Measurements from ENCODE around the gene CEP152. TPM values are rescaled to one million over a fixed set of nuclear protein-coding genes. Genes with fewer than 3 reads are reported as not detected.

CEP152 gene
- total RNA-seq, 1 donor from 2014 or later = 191 TPM

DNA sequence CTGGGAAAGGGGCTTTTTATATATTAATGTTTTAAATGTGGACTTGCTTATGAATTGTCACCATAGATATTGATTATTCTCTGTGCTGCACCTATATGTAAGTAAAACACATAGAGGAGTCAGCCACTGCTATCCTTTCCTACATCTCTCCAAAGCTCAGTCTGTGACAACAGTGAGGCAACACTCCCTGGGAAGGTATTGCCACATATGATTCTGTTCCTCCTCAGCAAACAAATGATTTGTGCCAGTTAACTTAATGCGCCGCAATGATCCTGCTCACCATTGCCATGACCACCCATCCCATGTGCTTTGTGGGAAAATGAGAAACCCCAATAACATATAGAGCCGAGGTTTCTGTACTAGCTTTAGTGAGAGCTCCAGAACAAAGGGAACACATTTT lies 90.2 kb downstream of the CEP152 start:
- Mint-ChIP-seq H3K4me1 (peaks cover 2% of the 10 kb centered on the region), H3K36me3 (peaks cover 2% of the 10 kb centered on the region), H3K4me3 (no peak overlapping the region), H3K27ac (no peak overlapping the region), H3K9me3 (peaks cover 13% of the 10 kb centered on the region), H3K27me3 (ENCODE audit: insufficient read depth, low read depth) (no peaks in the 10 kb centered on the region)
- H3K79me2 ChIP-seq (ENCODE audit: low read depth) = no peaks in the 10 kb centered on the region
- TF ChIP-seq EZH2phosphoT487 (IDR thresholded peaks at IDR 0.05) = no peak
- peaks cover 4% of the 10 kb centered on the region for H3K9me3 ChIP-seq (ENCODE audit: low read depth)
- H3K9ac ChIP-seq = no peak overlapping the region
- H3K27ac ChIP-seq = no peak overlapping the region
- no peaks in the 10 kb centered on the region for H3K27me3 ChIP-seq
- H2AFZ ChIP-seq (replicated peaks) = no peak overlapping the region
- H3F3A ChIP-seq (ENCODE audit: low read depth) = no peaks in the 10 kb centered on the region
- DNase-seq (ENCODE audit: low spot score) = no peak
- H3K4me1 ChIP-seq = peaks cover 5% of the 10 kb centered on the region
- H3K4me2 ChIP-seq = no peak overlapping the region
- H4K20me1 ChIP-seq (ENCODE audit: low read depth) = no peaks in the 10 kb centered on the region
- no peak overlapping the region for H3K4me3 ChIP-seq
- H3K36me3 ChIP-seq = peaks cover 3% of the 10 kb centered on the region

DNA sequence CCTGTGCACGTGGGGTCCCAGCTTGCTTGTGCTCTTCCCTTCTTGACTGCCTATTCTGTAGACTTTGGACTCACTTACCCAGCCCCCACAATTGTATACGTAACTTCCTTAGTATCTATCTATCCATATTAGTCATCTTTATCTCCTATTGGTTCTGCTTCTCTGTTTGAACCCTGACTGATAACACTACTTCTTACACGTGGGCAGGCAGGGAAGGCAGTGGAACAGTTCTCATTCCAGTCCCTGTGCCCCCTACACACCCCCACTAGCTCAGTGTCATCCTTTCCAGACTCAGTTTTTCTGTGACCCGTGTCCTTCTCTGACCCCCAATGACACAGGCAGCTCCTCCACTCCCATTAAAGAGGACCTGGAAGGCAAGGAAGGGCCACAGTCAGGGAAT lies 91.2 kb downstream of the CEP152 start:
- Mint-ChIP-seq H3K27ac (no peak overlapping the region), H3K4me3 (no peak overlapping the region), H3K4me1 (no peaks in the 10 kb centered on the region), H3K36me3 (peaks cover 2% of the 10 kb centered on the region), H3K27me3 (ENCODE audit: insufficient read depth, low read depth) (no peaks in the 10 kb centered on the region), H3K9me3 (peaks cover 16% of the 10 kb centered on the region)
- Histone ChIP-seq H3K9ac (no peak overlapping the region), H3K4me2 (no peak overlapping the region), H3K9me3 (ENCODE audit: low read depth) (peaks cover 8% of the 10 kb centered on the region), H3K36me3 (peaks cover 5% of the 10 kb centered on the region), H3K79me2 (ENCODE audit: low read depth) (no peaks in the 10 kb centered on the region), H3K27me3 (no peaks in the 10 kb centered on the region), H3F3A (ENCODE audit: low read depth) (no peaks in the 10 kb centered on the region), H3K4me1 (no peaks in the 10 kb centered on the region), H3K4me3 (no peak overlapping the region), H2AFZ (replicated peaks) (no peak overlapping the region), H3K27ac (no peak overlapping the region), H4K20me1 (ENCODE audit: low read depth) (no peaks in the 10 kb centered on the region)
- TF ChIP-seq EZH2 (IDR thresholded peaks at IDR 0.05) = no peak
- no peak for TF ChIP-seq EZH2phosphoT487 (IDR thresholded peaks at IDR 0.05)
- no peak for TF ChIP-seq CTCF (IDR thresholded peaks at IDR 0.05)
- DNase-seq (ENCODE audit: low spot score) = no peak

DNA sequence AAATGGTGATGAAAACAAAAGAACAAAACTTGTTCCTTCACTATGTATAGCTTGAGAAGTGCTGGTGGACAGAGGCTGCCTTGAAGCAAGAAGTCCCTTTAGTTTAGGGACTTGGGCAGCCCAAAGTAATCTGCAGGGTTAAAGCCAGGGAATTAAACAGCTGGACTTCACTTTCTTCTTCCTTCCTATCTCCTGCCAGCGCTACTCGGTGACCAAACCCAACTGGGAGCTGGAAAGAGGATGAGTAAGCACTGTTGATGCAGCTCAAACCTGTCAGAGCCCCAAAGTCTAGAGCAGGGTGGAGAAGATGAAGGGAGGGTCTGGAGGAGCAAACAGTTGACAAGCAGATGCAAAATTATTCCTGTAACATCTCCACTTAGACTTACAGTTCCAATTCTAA lies 92.2 kb downstream of the CEP152 start:
- no peaks in the 10 kb centered on the region for H3K4me1 Mint-ChIP-seq
- Histone ChIP-seq H4K20me1 (ENCODE audit: low read depth) (no peaks in the 10 kb centered on the region), H3K9me3 (ENCODE audit: low read depth) (peaks cover 8% of the 10 kb centered on the region), H3K27ac (no peak overlapping the region), H3F3A (ENCODE audit: low read depth) (no peaks in the 10 kb centered on the region), H3K79me2 (ENCODE audit: low read depth) (no peaks in the 10 kb centered on the region), H3K27me3 (no peaks in the 10 kb centered on the region), H3K36me3 (peaks cover 5% of the 10 kb centered on the region), H3K4me1 (no peaks in the 10 kb centered on the region), H3K4me3 (no peak overlapping the region), H3K4me2 (no peak overlapping the region), H3K9ac (no peak overlapping the region), H2AFZ (replicated peaks) (no peak overlapping the region)
- no peak for TF ChIP-seq EZH2 (IDR thresholded peaks at IDR 0.05)
- TF ChIP-seq CTCF (IDR thresholded peaks at IDR 0.05) = no peak
- no peak for TF ChIP-seq EZH2phosphoT487 (IDR thresholded peaks at IDR 0.05)
- peaks cover 16% of the 10 kb centered on the region for H3K9me3 Mint-ChIP-seq
- no peak overlapping the region for H3K27ac Mint-ChIP-seq
- H3K4me3 Mint-ChIP-seq = no peak overlapping the region
- H3K27me3 Mint-ChIP-seq (ENCODE audit: insufficient read depth, low read depth) = no peaks in the 10 kb centered on the region
- no peak for DNase-seq (ENCODE audit: low spot score)
- peaks cover 2% of the 10 kb centered on the region for H3K36me3 Mint-ChIP-seq

DNA sequence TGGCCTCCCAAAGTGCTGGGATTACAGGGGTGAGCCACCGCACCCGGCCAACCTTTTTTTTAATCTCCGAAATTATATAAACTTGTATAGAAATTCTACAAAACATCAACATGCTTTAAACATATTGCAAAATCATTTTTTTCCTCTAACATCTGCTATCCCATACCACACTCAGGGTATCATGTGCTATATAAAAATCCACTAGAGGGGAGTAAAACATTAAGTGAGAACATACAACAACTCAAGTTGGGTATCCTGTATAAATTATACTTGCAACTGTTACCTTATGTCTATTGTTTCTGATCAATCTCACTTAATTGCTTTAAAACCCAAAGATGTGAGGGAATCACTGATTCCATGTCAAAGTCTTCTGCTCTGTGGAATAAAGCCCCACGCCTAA lies 93.4 kb downstream of the CEP152 start:
- no peaks in the 10 kb centered on the region for H3K4me1 Mint-ChIP-seq
- Histone ChIP-seq H3K4me3 (no peak overlapping the region), H3K4me2 (no peak overlapping the region), H3K36me3 (peaks cover 5% of the 10 kb centered on the region), H3K27ac (no peak overlapping the region), H3F3A (ENCODE audit: low read depth) (no peaks in the 10 kb centered on the region), H4K20me1 (ENCODE audit: low read depth) (no peaks in the 10 kb centered on the region), H3K9me3 (ENCODE audit: low read depth) (peaks cover 8% of the 10 kb centered on the region), H3K9ac (no peak overlapping the region), H3K79me2 (ENCODE audit: low read depth) (no peaks in the 10 kb centered on the region), H3K4me1 (no peaks in the 10 kb centered on the region), H3K27me3 (no peaks in the 10 kb centered on the region), H2AFZ (replicated peaks) (no peak overlapping the region)
- H3K36me3 Mint-ChIP-seq = peaks cover 4% of the 10 kb centered on the region
- no peaks in the 10 kb centered on the region for H3K27me3 Mint-ChIP-seq (ENCODE audit: insufficient read depth, low read depth)
- H3K9me3 Mint-ChIP-seq = peaks cover 16% of the 10 kb centered on the region
- no peak overlapping the region for H3K27ac Mint-ChIP-seq
- TF ChIP-seq EZH2 (IDR thresholded peaks at IDR 0.05) (no peak), CTCF (IDR thresholded peaks at IDR 0.05) (no peak), EZH2phosphoT487 (IDR thresholded peaks at IDR 0.05) (no peak)
- no peak for DNase-seq (ENCODE audit: low spot score)
- no peak overlapping the region for H3K4me3 Mint-ChIP-seq

Measured in neural progenitor cell (in vitro differentiated cells).